ENCODE results near the gene HEPHL1. TPM values are rescaled to one million over a fixed set of nuclear protein-coding genes. Genes with fewer than 3 reads are reported as not detected.
"Not testable (repeated sequence)": the region's sequence is repeated elsewhere in the genome, so short reads cannot be mapped to it uniquely, and the experiment has no call there.

The HEPHL1 gene
- total RNA-seq (not detected), polyA plus RNA-seq (not detected)

- H3K27ac Mint-ChIP-seq = no peak within 1 kb of the TSS
- no peaks in the 10 kb centered on the region for H3K4me1 Mint-ChIP-seq
- H3K27me3 Mint-ChIP-seq = no peaks in the 10 kb centered on the region
Observed at GRCh38 chr11:94020777-94021481, at the start of gene HEPHL1. Gene HEPHL1 (plus strand): TSS chr11:94021354. CDS start chr11:94021369, 15 bp downstream.

GRCh38 chr11:93972790-93973189 lies 48.4 kb upstream of the HEPHL1 start:
- Mint-ChIP-seq H3K36me3 (no peaks in the 10 kb centered on the region), H3K27me3 (no peaks in the 10 kb centered on the region), H3K4me3 (no peak overlapping the region), H3K4me1 (no peaks in the 10 kb centered on the region), H3K9me3 (peaks cover 0 to 4% (median 0%) of the 10 kb centered on the region in 7 donors), H3K27ac (no peak overlapping the region)
- no peaks in the 10 kb centered on the region for H3K4me1 ChIP-seq (ENCODE audit: control insufficient read depth, insufficient read depth, low read length, poor library complexity, severe bottlenecking)
- H3K27ac ChIP-seq (ENCODE audit: insufficient read depth, low read length, poor library complexity, severe bottlenecking) = no peak overlapping the region
- H3K36me3 ChIP-seq (ENCODE audit: control insufficient read depth, insufficient read depth, low read length) = no peaks in the 10 kb centered on the region
- no peak for DNase-seq
- H3K27me3 ChIP-seq (ENCODE audit: control insufficient read depth, insufficient read depth, low read length) = no peaks in the 10 kb centered on the region
- H3K9me3 ChIP-seq (ENCODE audit: control insufficient read depth in 2 of 2, low read length in 2 of 2) = peaks cover 4 to 5% of the 10 kb centered on the region in 2 experiments
- no peak overlapping the region for H3K4me3 ChIP-seq (ENCODE audit: low read depth, low read length)
- no peak for ATAC-seq (ENCODE audit: low read depth in 2 of 2)

More at GRCh38 chr11:94020777-94021481, at the start of gene HEPHL1:
- ATAC-seq (ENCODE audit: low read depth in 2 of 2) (no peak), DNase-seq (no peak)
- Mint-ChIP-seq H3K9me3 (peaks cover 0 to 7% (median 3%) of the 10 kb centered on the region in 7 donors), H3K36me3 (no peaks in the 10 kb centered on the region), H3K4me3 (no peak within 1 kb of the TSS)
- H3K9me3 ChIP-seq (ENCODE audit: control insufficient read depth in 2 of 2, low read length in 2 of 2) = no peaks in the 10 kb centered on the region
- no peaks in the 10 kb centered on the region for H3K36me3 ChIP-seq (ENCODE audit: control insufficient read depth, insufficient read depth, low read length)
- H3K4me1 ChIP-seq (ENCODE audit: control insufficient read depth, insufficient read depth, low read length, poor library complexity, severe bottlenecking) = no peaks in the 10 kb centered on the region
- no peaks in the 10 kb centered on the region for H3K27me3 ChIP-seq (ENCODE audit: control insufficient read depth, insufficient read depth, low read length)
- no peak within 1 kb of the TSS for H3K4me3 ChIP-seq (ENCODE audit: low read depth, low read length)
- H3K27ac ChIP-seq (ENCODE audit: insufficient read depth, low read length, poor library complexity, severe bottlenecking) = no peak within 1 kb of the TSS

GRCh38 chr11:93973322-93974051 lies 47.7 kb upstream of the HEPHL1 start:
- not testable (repeated sequence) for H3K9me3 Mint-ChIP-seq; H3K36me3 ChIP-seq (ENCODE audit: control insufficient read depth, insufficient read depth, low read length); H3K27ac Mint-ChIP-seq; H3K4me1 ChIP-seq (ENCODE audit: control insufficient read depth, insufficient read depth, low read length, poor library complexity, severe bottlenecking); ATAC-seq (ENCODE audit: low read depth in 2 of 2); DNase-seq; H3K9me3 ChIP-seq (ENCODE audit: control insufficient read depth in 2 of 2, low read length in 2 of 2); H3K4me1 Mint-ChIP-seq; H3K27me3 Mint-ChIP-seq; H3K27ac ChIP-seq (ENCODE audit: insufficient read depth, low read length, poor library complexity, severe bottlenecking); H3K27me3 ChIP-seq (ENCODE audit: control insufficient read depth, insufficient read depth, low read length); H3K36me3 Mint-ChIP-seq; H3K4me3 Mint-ChIP-seq; H3K4me3 ChIP-seq (ENCODE audit: low read depth, low read length)

- Histone ChIP-seq H3K27me3 (ENCODE audit: control insufficient read depth, insufficient read depth, low read length) (no peaks in the 10 kb centered on the region), H3K36me3 (ENCODE audit: control insufficient read depth, insufficient read depth, low read length) (no peaks in the 10 kb centered on the region), H3K27ac (ENCODE audit: insufficient read depth, low read length, poor library complexity, severe bottlenecking) (no peak overlapping the region), H3K4me3 (ENCODE audit: low read depth, low read length) (no peak overlapping the region), H3K4me1 (ENCODE audit: control insufficient read depth, insufficient read depth, low read length, poor library complexity, severe bottlenecking) (no peaks in the 10 kb centered on the region), H3K9me3 (ENCODE audit: control insufficient read depth in 2 of 2, low read length in 2 of 2) (peaks cover 4 to 5% of the 10 kb centered on the region in 2 experiments)
- no peak for ATAC-seq (ENCODE audit: low read depth in 2 of 2)
- Mint-ChIP-seq H3K27me3 (peaks cover 4% of the 10 kb centered on the region), H3K4me1 (no peaks in the 10 kb centered on the region), H3K4me3 (no peak overlapping the region), H3K9me3 (peaks cover 0 to 4% (median 0%) of the 10 kb centered on the region in 7 donors), H3K27ac (no peak overlapping the region), H3K36me3 (no peaks in the 10 kb centered on the region)
- no peak for DNase-seq
Observed at GRCh38 chr11:93974759-93975158, 46.4 kb upstream of the HEPHL1 start.

- peaks cover 12% of the 10 kb centered on the region for H3K27me3 Mint-ChIP-seq
- not testable (repeated sequence) for H3K27ac ChIP-seq (ENCODE audit: insufficient read depth, low read length, poor library complexity, severe bottlenecking); H3K4me3 ChIP-seq (ENCODE audit: low read depth, low read length); H3K4me3 Mint-ChIP-seq; DNase-seq; H3K27ac Mint-ChIP-seq; ATAC-seq (ENCODE audit: low read depth in 2 of 2); H3K4me1 ChIP-seq (ENCODE audit: control insufficient read depth, insufficient read depth, low read length, poor library complexity, severe bottlenecking); H3K9me3 ChIP-seq (ENCODE audit: control insufficient read depth in 2 of 2, low read length in 2 of 2); H3K9me3 Mint-ChIP-seq; H3K36me3 Mint-ChIP-seq; H3K27me3 ChIP-seq (ENCODE audit: control insufficient read depth, insufficient read depth, low read length); H3K4me1 Mint-ChIP-seq; H3K36me3 ChIP-seq (ENCODE audit: control insufficient read depth, insufficient read depth, low read length)
Observed at GRCh38 chr11:93976577-93977254, 44.4 kb upstream of the HEPHL1 start.

- no peak for DNase-seq
- Histone ChIP-seq H3K4me3 (ENCODE audit: low read depth, low read length) (no peak overlapping the region), H3K27ac (ENCODE audit: insufficient read depth, low read length, poor library complexity, severe bottlenecking) (no peak overlapping the region), H3K9me3 (ENCODE audit: control insufficient read depth in 2 of 2, low read length in 2 of 2) (no peaks in the 10 kb centered on the region), H3K4me1 (ENCODE audit: control insufficient read depth, insufficient read depth, low read length, poor library complexity, severe bottlenecking) (no peaks in the 10 kb centered on the region), H3K36me3 (ENCODE audit: control insufficient read depth, insufficient read depth, low read length) (no peaks in the 10 kb centered on the region), H3K27me3 (ENCODE audit: control insufficient read depth, insufficient read depth, low read length) (peaks cover 2% of the 10 kb centered on the region)
- peaks cover 21% of the 10 kb centered on the region for H3K27me3 Mint-ChIP-seq
- peaks cover 0 to 8% (median 0%) of the 10 kb centered on the region in 7 donors for H3K9me3 Mint-ChIP-seq
- no peak for ATAC-seq (ENCODE audit: low read depth in 2 of 2)
- no peaks in the 10 kb centered on the region for H3K36me3 Mint-ChIP-seq
- no peak overlapping the region for H3K4me3 Mint-ChIP-seq
- no peak overlapping the region for H3K27ac Mint-ChIP-seq
- H3K4me1 Mint-ChIP-seq = no peaks in the 10 kb centered on the region
Observed at GRCh38 chr11:93983542-93984195, 37.5 kb upstream of the HEPHL1 start.

GRCh38 chr11:93984196-93984567 lies 37.0 kb upstream of the HEPHL1 start:
- H3K27me3 ChIP-seq (ENCODE audit: control insufficient read depth, insufficient read depth, low read length) = peaks cover 2% of the 10 kb centered on the region
- H3K9me3 ChIP-seq (ENCODE audit: control insufficient read depth in 2 of 2, low read length in 2 of 2) = no peaks in the 10 kb centered on the region
- H3K4me3 Mint-ChIP-seq = peak overlapping the region in 1 of 4 donors; percentile 17
- no peaks in the 10 kb centered on the region for H3K36me3 ChIP-seq (ENCODE audit: control insufficient read depth, insufficient read depth, low read length)
- H3K27ac ChIP-seq (ENCODE audit: insufficient read depth, low read length, poor library complexity, severe bottlenecking) = no peak overlapping the region
- ATAC-seq (ENCODE audit: low read depth in 2 of 2) = no peak
- H3K4me1 ChIP-seq (ENCODE audit: control insufficient read depth, insufficient read depth, low read length, poor library complexity, severe bottlenecking) = no peaks in the 10 kb centered on the region
- no peak for DNase-seq
- H3K4me3 ChIP-seq (ENCODE audit: low read depth, low read length) = no peak overlapping the region
- peaks cover 0 to 8% (median 0%) of the 10 kb centered on the region in 7 donors for H3K9me3 Mint-ChIP-seq
- peaks cover 25% of the 10 kb centered on the region for H3K27me3 Mint-ChIP-seq
- H3K4me1 Mint-ChIP-seq = no peaks in the 10 kb centered on the region
- no peaks in the 10 kb centered on the region for H3K36me3 Mint-ChIP-seq
- H3K27ac Mint-ChIP-seq = no peak overlapping the region
